ENCODE measurements around the gene INSYN2B. TPM values are rescaled to one million over a fixed set of nuclear protein-coding genes. Genes with fewer than 3 reads are reported as not detected.

Gene INSYN2B
- total RNA-seq, 1 donor from 2014 or later: 0.21 TPM

DNA sequence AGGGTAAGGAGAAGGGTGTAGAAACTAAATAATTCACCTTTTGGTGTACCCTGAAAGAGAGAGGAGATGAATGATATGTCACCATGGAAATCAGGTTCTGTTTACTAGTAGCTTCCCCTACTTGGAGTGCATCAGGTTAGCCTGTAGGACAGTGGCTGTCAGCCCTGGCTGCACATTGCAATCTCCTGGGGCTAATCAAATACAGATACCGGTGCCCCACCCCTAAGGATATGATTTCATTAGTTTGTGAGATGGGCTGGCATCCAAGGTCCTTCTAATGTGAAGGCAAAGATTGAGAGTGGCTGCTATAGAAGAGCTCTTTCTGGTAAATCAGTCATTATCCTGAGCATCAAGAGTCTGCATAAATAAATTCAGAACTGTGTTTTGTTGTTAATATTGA lies 47.2 kb downstream of the INSYN2B start:
- DNase-seq: no peak

DNA sequence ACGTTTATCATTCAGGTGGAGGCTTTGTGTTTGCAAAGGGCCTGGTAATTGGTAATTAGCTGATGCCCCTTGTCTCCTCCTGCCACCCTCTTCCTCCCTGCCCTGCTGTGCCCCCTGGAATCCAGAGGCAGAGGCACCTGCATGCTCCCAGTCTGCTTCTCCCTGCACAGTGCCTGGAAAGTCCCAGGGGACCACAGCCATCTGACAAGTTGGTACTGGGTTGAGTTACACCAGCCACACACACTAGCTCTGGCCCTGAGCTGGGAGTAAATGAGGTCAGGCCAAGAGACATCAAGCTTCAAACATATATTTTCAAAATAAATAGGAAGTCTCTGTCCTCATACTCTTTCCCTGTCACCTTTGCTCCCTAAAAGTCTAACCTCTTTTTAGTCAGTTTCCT lies 56.3 kb downstream of the INSYN2B start:
- DNase-seq: no peak

DNA sequence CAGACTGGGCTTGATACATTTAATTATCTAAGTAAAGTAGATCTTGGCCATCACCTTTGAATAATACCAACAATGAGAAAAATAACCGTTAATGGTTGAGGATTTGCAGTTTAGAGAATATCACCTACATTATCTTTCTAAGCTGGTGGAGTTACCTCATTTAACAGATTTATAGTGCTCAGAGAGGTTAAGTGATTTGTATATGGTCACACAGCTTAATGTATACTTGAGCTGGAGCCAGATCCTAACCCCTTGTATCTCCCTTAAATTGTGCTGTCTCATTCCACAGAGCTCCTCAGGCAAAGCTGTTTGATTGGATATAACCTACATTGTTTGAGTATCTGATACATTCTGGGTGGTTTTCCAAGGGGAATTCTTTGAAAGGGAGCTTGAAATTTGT lies 57.8 kb downstream of the INSYN2B start:
- DNase-seq: no peak

DNA sequence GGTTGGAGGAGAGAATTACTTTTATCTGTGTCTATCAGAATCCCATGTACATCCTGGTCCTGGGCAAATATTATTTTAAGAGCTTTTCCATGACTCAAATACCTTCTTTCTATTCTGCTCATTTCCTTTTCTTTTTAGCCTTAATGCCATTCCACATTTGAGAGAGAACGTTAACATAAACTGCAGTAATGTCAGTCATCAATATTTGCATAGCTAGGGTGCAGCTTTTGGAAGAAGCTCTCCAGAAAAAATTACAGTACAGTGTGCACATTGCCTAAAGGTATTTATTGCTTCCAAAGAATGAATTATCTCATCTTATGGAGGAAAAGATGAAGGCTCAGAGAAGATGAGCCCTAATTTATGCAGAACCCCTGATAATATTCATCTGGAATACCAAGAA lies 58.3 kb downstream of the INSYN2B start:
- DNase-seq: no peak

GRCh38 chr5:169921384-169921783 lies 58.9 kb downstream of the INSYN2B start:
- DNase-seq: no peak

GRCh38 chr5:169920474-169920873 lies 59.8 kb downstream of the INSYN2B start:
- no peak for DNase-seq

- DNase-seq: no peak
These were observed 62.1 kb downstream of the INSYN2B start for GRCh38 chr5:169918228-169918627.

GRCh38 chr5:169917500-169917899 lies 62.8 kb downstream of the INSYN2B start:
- DNase-seq: no peak

- DNase-seq: peak; percentile 43
These were observed 65.5 kb downstream of the INSYN2B start for GRCh38 chr5:169914766-169915165.

DNA sequence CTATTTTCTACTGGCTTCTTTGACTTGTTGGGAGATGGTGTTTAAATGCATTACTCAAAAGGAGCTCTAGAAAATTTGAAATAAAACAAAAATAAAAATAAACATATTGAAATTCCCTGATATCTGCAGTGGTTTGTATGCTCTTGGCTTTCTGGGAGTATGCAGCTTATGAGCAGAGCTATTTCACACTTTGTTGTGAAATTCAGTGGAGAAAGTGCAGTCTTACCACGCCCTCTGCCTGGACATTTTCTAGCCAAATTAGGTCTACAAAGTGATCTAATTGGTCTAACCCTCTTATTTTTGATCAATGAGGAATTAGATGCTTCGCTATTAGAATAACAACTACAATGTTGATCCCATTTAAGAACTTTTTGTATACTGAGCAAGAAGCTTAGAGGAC lies 66.8 kb downstream of the INSYN2B start:
- no peak for DNase-seq

DNA sequence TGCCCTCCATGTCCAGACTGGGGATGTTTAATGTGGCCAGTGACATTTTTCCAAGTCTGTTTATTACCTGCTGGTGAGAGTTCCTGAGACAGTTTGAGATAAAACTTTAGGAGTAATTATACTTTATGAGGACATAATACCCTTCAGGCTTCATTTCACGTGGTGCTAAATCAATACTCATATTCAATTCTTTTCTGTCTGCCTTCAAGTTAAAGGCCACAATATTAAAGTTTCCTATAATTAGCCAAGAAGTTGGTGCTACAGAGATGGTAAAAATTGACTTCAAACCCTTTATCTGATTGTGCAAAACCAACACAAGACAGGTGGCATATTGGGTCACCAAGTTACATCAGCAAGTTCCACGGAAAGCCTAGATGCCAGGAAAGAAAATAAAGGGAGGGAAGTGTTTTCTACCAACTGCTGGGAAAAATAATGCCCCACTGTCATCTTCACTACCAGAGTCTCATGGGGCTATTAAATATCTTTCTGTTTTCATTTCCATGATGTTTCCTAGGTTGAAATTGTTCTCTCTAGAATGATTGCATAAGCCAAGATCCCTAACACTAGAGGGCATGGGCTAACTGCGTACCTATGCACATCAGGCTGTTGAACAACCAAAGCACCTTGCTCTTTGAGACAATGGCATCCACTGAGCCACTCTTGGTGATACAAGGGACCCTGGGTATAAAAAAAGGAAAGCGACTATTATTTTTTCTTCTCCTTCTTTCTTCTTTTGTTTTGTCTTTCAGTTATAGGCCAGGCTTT lies 68.7 kb downstream of the INSYN2B start:
- no peak for DNase-seq

DNA sequence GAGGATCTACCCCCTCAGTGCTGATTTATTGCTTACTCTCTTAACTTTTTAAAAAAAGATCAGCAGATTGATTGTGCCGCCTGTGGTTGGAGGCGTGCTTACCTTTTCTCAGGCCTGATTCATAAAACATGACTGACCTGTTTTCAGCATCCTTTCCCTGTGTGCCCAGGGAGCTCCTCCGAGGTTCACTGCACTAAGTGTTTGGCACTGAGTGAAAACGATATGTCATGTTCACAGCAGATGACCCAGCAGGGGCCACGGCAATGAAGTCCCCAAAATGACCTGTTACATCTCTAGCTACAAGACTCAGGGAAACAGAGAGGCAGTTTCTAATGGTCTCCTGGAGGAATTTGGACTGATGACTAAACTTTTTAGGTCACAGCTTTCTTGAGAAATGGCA lies 69.9 kb downstream of the INSYN2B start:
- DNase-seq: no peak

DNA sequence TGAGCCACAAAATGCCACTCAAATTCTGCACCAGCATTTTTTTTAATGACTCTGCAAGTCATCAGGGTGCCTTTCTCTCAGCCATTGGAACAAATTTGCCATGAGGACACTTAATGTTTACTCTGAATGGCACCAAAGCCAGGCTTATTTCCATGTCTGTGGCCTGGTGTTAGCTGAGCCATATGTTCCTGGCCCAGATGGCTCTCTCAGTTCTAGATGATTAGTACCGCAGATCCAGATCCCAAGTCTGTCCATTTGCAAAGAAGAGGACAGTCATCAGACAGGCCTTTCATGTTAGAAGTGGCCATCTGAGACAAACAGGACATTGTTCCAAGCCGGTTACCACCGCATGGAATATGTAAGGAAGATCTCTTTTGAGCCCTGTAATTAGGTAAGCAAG lies 70.3 kb downstream of the INSYN2B start:
- DNase-seq: no peak

DNA sequence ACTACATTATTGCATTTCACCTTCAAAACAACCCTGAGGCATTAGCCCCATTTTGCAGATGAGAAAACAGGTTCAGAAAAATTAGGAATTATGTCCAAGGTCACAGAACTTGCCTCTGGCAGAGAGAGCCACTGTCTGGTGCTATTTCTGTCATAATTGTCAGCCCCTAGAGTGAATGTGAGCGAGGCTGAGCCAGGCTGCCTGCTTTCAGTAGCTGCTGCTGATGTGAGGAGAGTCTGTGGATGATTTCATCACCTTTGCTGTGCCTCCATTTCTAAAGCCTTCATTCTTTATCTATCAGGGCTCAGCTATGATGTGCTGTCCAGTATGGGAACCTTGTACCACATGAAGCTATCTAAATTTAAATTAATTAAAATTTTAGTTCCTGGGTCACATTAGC lies 71.4 kb downstream of the INSYN2B start:
- no peak for DNase-seq

DNA sequence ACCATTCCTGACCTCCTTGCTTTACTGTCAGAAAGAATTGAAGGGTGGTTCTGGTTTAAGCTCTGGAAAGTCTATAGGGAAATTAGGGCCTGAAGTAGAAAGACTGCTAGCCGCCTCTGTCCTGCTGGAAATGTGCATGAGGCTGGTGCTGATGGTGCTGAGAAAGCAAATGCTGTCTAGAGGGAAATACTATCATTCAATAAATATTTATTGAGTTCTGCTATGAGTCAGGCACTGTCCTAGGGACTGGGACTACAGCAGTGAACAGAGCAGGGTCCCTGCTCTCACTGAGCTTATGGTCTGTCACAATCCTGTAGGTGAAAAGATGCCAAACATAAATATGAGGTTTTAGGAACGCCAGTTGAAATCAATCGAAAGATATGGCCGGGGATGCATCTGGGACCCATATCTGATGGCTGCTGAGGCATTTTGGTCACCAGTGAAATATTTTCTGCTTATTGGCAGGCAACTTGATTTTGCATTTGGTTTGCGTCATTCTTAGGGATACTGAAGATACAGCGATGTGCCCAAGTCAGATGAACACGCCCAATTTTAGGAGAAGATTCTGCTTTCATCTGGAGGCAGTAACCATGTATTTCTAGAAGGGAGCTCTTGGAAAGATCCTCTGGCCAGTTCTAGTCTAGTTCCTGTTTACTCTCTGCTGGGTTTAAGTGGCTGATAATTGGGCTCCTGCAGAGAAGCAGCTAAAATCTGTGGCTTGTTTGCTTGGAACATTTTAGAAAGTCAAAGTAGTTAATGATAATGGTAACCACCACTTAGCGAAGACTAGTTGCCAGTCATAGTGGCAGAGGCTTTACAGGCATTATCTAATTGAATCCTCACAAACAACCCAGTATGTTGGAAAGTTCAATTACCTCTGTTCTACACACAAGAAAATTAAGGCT lies 73.3 kb downstream of the INSYN2B start:
- DNase-seq: no peak

DNA sequence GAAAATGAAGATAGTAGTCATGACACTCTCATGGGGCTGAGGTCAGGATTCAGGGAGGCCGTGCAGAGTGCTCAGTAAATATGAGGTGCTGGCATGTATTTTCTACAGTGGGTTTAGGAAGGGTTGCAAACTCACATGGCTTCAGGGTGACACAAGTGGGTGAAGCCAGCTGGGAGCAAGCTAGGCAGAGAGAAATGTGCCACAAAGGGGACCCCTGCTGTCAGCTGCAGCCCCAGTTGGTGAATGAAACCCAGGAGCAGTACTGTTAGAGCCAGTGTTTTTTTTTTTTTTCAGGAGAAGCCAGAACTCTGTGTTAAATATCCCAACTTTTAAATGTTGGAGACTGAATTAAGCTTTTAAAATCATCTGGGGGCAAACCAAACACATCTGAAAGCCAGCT lies 75.3 kb downstream of the INSYN2B start:
- no peak for DNase-seq

DNA sequence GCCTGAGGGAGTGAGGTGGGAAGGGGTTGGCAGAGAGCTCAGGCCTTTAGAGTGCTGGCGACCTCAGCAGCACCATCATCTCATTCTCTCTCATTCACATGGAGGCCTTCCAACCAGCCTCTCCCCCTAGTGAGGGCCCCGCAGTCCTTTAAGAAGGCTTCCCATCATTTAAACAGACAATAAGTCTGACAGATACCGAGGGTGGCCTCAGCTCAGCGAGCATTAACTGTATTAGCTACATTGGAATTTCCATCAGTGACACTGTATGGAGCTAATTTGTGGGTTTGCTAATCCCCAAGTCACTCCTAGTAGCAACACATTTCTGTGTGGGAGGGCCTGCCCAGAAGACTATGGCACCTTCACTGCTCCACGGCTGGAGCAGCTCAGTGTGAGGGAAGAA lies 75.8 kb downstream of the INSYN2B start:
- DNase-seq: no peak

DNA sequence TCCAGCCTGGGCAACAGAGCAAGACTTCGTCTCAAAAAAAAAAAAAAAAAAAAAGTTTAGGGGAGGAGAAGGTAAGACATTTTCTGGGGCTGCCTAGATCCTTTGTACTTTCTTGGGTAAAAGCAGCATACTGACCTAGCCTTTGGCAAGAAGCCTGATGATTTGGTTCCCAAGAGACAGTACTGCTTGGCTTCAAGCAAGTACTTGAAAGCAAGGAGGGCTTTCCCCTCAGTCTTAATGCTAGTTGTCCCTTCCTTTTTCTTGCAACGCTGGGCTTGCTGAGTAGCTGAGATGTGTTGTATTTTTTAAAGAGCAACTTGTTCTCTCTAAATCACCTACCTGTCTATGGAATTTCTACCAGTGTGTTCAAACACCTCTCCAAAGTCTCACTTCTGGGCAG lies 76.2 kb downstream of the INSYN2B start:
- DNase-seq: peak; percentile 26

GRCh38 chr5:169901896-169902295 lies 78.4 kb downstream of the INSYN2B start:
- DNase-seq: no peak

DNA sequence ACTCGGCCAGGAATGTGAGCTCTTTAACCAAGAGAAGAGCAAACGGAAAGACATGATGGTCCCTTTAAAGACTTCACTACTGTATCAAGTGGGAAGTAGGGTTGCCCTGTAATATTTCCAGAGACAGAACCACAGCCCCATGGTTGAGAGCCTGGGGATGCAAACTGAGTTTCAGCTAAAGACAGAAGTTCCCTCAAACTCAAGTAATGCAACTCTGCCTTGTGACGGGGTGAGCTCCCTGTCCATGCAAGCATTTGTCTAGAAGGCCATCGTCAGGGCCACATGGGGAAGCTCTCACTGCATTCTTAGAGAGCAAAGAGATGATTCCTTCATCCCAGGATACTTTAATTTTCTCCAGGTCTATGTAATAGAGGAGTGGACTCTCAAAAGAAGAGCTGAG lies 82.8 kb downstream of the INSYN2B start:
- DNase-seq: no peak

DNA sequence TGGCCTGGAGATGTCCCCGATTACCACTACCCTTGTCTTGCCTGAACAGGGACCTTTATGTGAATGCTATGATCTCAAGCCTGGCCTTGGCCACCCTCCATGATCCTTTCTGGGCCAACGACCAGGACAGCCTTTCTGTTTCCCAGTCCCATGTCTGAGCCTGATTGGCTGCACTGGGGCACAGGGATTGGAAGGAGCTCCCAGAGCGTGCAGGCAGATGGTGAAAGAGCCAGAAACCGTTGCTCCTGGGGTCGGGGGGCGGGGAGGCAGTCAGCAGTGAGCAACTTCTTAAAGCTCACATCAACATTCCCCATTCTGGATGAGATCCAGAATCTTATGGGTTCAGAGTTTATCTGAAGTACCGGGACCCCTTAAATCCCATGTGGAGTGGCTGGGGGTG lies 84.4 kb downstream of the INSYN2B start:
- DNase-seq: no peak

DNA sequence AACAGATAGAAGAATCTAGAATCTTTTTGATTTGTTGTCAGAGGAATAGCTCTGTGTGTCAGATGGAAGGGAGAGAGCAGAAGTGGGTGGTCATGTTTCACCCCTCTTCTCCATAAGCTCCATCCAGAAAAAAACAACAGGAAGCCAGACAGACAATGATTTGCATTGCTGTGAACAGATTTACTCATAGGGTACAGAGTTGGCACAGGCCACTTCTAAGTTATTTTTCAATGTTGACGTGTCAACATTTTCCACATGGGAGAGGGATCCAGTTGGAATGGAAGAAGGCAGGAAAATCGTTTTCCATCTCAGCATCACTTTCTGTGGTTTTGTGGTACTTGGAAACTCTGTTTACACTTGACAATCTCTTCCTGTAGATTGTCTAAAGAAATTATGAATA lies 86.7 kb downstream of the INSYN2B start:
- DNase-seq: no peak

- no peak for DNase-seq
These were observed 87.3 kb downstream of the INSYN2B start for GRCh38 chr5:169893010-169893409.

GRCh38 chr5:169889572-169889971 lies 90.7 kb downstream of the INSYN2B start:
- no peak for DNase-seq

All from tongue (tissue), 2 donors.